Measurements from ENCODE around the gene LUC7L2. TPM values are rescaled to one million over a fixed set of nuclear protein-coding genes. Genes with fewer than 3 reads are reported as not detected.
"Not testable (repeated sequence)": the region's sequence is repeated elsewhere in the genome, so short reads cannot be mapped to it uniquely, and the experiment has no call there.

The LUC7L2 gene
- total RNA-seq, 1 experiment from 2014 or later = 66.4 TPM

- Histone ChIP-seq H3K27me3 (replicated peaks) (no peaks in the 10 kb centered on the region), H3K4me1 (replicated peaks) (no peaks in the 10 kb centered on the region), H3K27ac (no peak overlapping the region), H3K36me3 (peaks cover 47% of the 10 kb centered on the region), H3K9me3 (replicated peaks) (no peaks in the 10 kb centered on the region), H3K4me3 (no peak overlapping the region)
- no peak for DNase-seq (ENCODE audit: low read depth in 1 of 2, low spot score in 2 of 2)
Measured at GRCh38 chr7:139426258-139427028, 66.7 kb downstream of the LUC7L2 start.

- no peaks in the 10 kb centered on the region for H3K27me3 ChIP-seq (replicated peaks)
- H3K4me1 ChIP-seq (replicated peaks) = no peaks in the 10 kb centered on the region
- no peak overlapping the region for H3K4me3 ChIP-seq
- peaks cover 41% of the 10 kb centered on the region for H3K36me3 ChIP-seq
- no peak for DNase-seq (ENCODE audit: low read depth in 1 of 2, low spot score in 2 of 2)
- no peak overlapping the region for H3K27ac ChIP-seq
- H3K9me3 ChIP-seq (replicated peaks) = no peaks in the 10 kb centered on the region
Measured at GRCh38 chr7:139427029-139427420, 67.3 kb downstream of the LUC7L2 start.

GRCh38 chr7:139427788-139428187 is 68.1 kb downstream of the LUC7L2 start:
- DNase-seq (ENCODE audit: low read depth in 1 of 2, low spot score in 2 of 2) = no peak
- Histone ChIP-seq H3K4me3 (no peak overlapping the region), H3K9me3 (replicated peaks) (no peaks in the 10 kb centered on the region), H3K36me3 (peaks cover 33% of the 10 kb centered on the region), H3K27ac (no peak overlapping the region), H3K4me1 (replicated peaks) (no peaks in the 10 kb centered on the region), H3K27me3 (replicated peaks) (no peaks in the 10 kb centered on the region)

GRCh38 chr7:139429735-139430134 is 70.0 kb downstream of the LUC7L2 start:
- H3K4me1 ChIP-seq (replicated peaks); H3K27me3 ChIP-seq (replicated peaks); DNase-seq (ENCODE audit: low read depth in 1 of 2, low spot score in 2 of 2); H3K4me3 ChIP-seq; H3K9me3 ChIP-seq (replicated peaks); H3K27ac ChIP-seq: not testable (repeated sequence)
- peaks cover 17% of the 10 kb centered on the region for H3K36me3 ChIP-seq

GRCh38 chr7:139430443-139430842 is 70.7 kb downstream of the LUC7L2 start:
- H3K4me1 ChIP-seq (replicated peaks) = no peaks in the 10 kb centered on the region

GRCh38 chr7:139431010-139431409 is 71.3 kb downstream of the LUC7L2 start:
- no peak overlapping the region for H3K4me3 ChIP-seq
- no peaks in the 10 kb centered on the region for H3K27me3 ChIP-seq (replicated peaks)
- H3K9me3 ChIP-seq (replicated peaks) = no peaks in the 10 kb centered on the region
- no peaks in the 10 kb centered on the region for H3K4me1 ChIP-seq (replicated peaks)
- H3K27ac ChIP-seq = no peak overlapping the region
- DNase-seq (ENCODE audit: low read depth in 1 of 2, low spot score in 2 of 2) = no peak
- peaks cover 17% of the 10 kb centered on the region for H3K36me3 ChIP-seq

More at GRCh38 chr7:139430443-139430842, 70.7 kb downstream of the LUC7L2 start:
- H3K4me3 ChIP-seq = no peak overlapping the region
- no peak overlapping the region for H3K27ac ChIP-seq
- H3K36me3 ChIP-seq = peaks cover 17% of the 10 kb centered on the region
- H3K9me3 ChIP-seq (replicated peaks) = no peaks in the 10 kb centered on the region
- DNase-seq (ENCODE audit: low read depth in 1 of 2, low spot score in 2 of 2) = no peak
- no peaks in the 10 kb centered on the region for H3K27me3 ChIP-seq (replicated peaks)

- no peaks in the 10 kb centered on the region for H3K4me1 ChIP-seq (replicated peaks)
- H3K27ac ChIP-seq = no peak overlapping the region
- no peaks in the 10 kb centered on the region for H3K9me3 ChIP-seq (replicated peaks)
- H3K27me3 ChIP-seq (replicated peaks) = no peaks in the 10 kb centered on the region
- DNase-seq (ENCODE audit: low read depth in 1 of 2, low spot score in 2 of 2) = no peak
- peaks cover 17% of the 10 kb centered on the region for H3K36me3 ChIP-seq
- H3K4me3 ChIP-seq = no peak overlapping the region
Measured at GRCh38 chr7:139431459-139431858, 71.8 kb downstream of the LUC7L2 start.

- Histone ChIP-seq H3K36me3 (no peaks in the 10 kb centered on the region), H3K4me3 (no peak overlapping the region), H3K27ac (no peak overlapping the region), H3K4me1 (replicated peaks) (no peaks in the 10 kb centered on the region), H3K27me3 (replicated peaks) (no peaks in the 10 kb centered on the region), H3K9me3 (replicated peaks) (no peaks in the 10 kb centered on the region)
- no peak for DNase-seq (ENCODE audit: low read depth in 1 of 2, low spot score in 2 of 2)
Measured at GRCh38 chr7:139436806-139437205, 77.1 kb downstream of the LUC7L2 start.

GRCh38 chr7:139439375-139439774 is 79.7 kb downstream of the LUC7L2 start:
- Histone ChIP-seq H3K36me3 (no peaks in the 10 kb centered on the region), H3K4me1 (replicated peaks) (no peaks in the 10 kb centered on the region), H3K27me3 (replicated peaks) (no peaks in the 10 kb centered on the region), H3K4me3 (no peak overlapping the region), H3K27ac (no peak overlapping the region), H3K9me3 (replicated peaks) (no peaks in the 10 kb centered on the region)
- DNase-seq (ENCODE audit: low read depth in 1 of 2, low spot score in 2 of 2) = no peak

- Histone ChIP-seq H3K9me3 (replicated peaks) (no peaks in the 10 kb centered on the region), H3K4me3 (no peak overlapping the region), H3K36me3 (no peaks in the 10 kb centered on the region), H3K27ac (no peak overlapping the region), H3K4me1 (replicated peaks) (no peaks in the 10 kb centered on the region), H3K27me3 (replicated peaks) (no peaks in the 10 kb centered on the region)
- DNase-seq (ENCODE audit: low read depth in 1 of 2, low spot score in 2 of 2) = no peak
Measured at GRCh38 chr7:139441961-139442360, 82.3 kb downstream of the LUC7L2 start.

GRCh38 chr7:139446051-139446890 is 86.6 kb downstream of the LUC7L2 start:
- Histone ChIP-seq H3K4me3 (no peak overlapping the region), H3K9me3 (replicated peaks) (no peaks in the 10 kb centered on the region), H3K27ac (no peak overlapping the region), H3K4me1 (replicated peaks) (no peaks in the 10 kb centered on the region), H3K27me3 (replicated peaks) (no peaks in the 10 kb centered on the region), H3K36me3 (no peaks in the 10 kb centered on the region)
- DNase-seq (ENCODE audit: low read depth in 1 of 2, low spot score in 2 of 2) = no peak

- Histone ChIP-seq H3K36me3 (no peaks in the 10 kb centered on the region), H3K27me3 (replicated peaks) (no peaks in the 10 kb centered on the region), H3K9me3 (replicated peaks) (no peaks in the 10 kb centered on the region), H3K4me1 (replicated peaks) (no peaks in the 10 kb centered on the region), H3K27ac (no peak overlapping the region), H3K4me3 (no peak overlapping the region)
- no peak for DNase-seq (ENCODE audit: low read depth in 1 of 2, low spot score in 2 of 2)
Measured at GRCh38 chr7:139450851-139451250, 91.2 kb downstream of the LUC7L2 start.

GRCh38 chr7:139451638-139452037 is 91.9 kb downstream of the LUC7L2 start:
- Histone ChIP-seq H3K4me3 (no peak overlapping the region), H3K9me3 (replicated peaks) (no peaks in the 10 kb centered on the region), H3K36me3 (no peaks in the 10 kb centered on the region), H3K27me3 (replicated peaks) (no peaks in the 10 kb centered on the region), H3K27ac (no peak overlapping the region), H3K4me1 (replicated peaks) (no peaks in the 10 kb centered on the region)
- DNase-seq (ENCODE audit: low read depth in 1 of 2, low spot score in 2 of 2) = no peak

GRCh38 chr7:139452958-139453672 is 93.4 kb downstream of the LUC7L2 start:
- Histone ChIP-seq H3K4me1 (replicated peaks) (peaks cover 12% of the 10 kb centered on the region), H3K9me3 (replicated peaks) (no peaks in the 10 kb centered on the region), H3K36me3 (no peaks in the 10 kb centered on the region), H3K27me3 (replicated peaks) (no peaks in the 10 kb centered on the region), H3K27ac (no peak overlapping the region), H3K4me3 (no peak overlapping the region)
- no peak for DNase-seq (ENCODE audit: low read depth in 1 of 2, low spot score in 2 of 2)

All from SJSA1 (cell line).